ENCODE measurements around the gene CREM. TPM values are rescaled to one million over a fixed set of nuclear protein-coding genes. Genes with fewer than 3 reads are reported as not detected.

CREM gene
- total and polyA plus RNA-seq, 2 of the 8 experiments (the other 6 are each of a cell fraction or from before 2014, with no cell fraction given) = 18.7 to 21.9 TPM

- no peak for TF ChIP-seq CHD7 (IDR thresholded peaks at IDR 0.05; ENCODE audit: insufficient replicate concordance, low read length)
- TF ChIP-seq CREB1 (IDR thresholded peaks at IDR 0.05) = no peak
- TF ChIP-seq RAD21 (IDR thresholded peaks at IDR 0.05 in 1 of 2, conservative IDR thresholded peaks at IDR 0.05 in 1 of 2; ENCODE audit: low read depth in 2 of 2, low read length in 2 of 2) = no peak
- TF ChIP-seq KDM1A (IDR thresholded peaks at IDR 0.05; ENCODE audit: borderline replicate concordance, low read length) = no peak
Measured at GRCh38 chr10:35194471-35194870, 67.8 kb downstream of the CREM start (continued).
